CD4-positive, alpha-beta T cell treated with Interleukin-12 subunit alpha and Interleukin-12 subunit beta, for 1 hour (primary cell): ENCODE results near the gene ZSCAN12.
"Not testable (repeated sequence)": the region's sequence is repeated elsewhere in the genome, so short reads cannot be mapped to it uniquely, and the experiment has no call there.

Experiments
- DNase-seq: peaks from one replicate; pipeline ENCODE4 v3.0.0-alpha.2; 2020

The ZSCAN12 gene

DNA sequence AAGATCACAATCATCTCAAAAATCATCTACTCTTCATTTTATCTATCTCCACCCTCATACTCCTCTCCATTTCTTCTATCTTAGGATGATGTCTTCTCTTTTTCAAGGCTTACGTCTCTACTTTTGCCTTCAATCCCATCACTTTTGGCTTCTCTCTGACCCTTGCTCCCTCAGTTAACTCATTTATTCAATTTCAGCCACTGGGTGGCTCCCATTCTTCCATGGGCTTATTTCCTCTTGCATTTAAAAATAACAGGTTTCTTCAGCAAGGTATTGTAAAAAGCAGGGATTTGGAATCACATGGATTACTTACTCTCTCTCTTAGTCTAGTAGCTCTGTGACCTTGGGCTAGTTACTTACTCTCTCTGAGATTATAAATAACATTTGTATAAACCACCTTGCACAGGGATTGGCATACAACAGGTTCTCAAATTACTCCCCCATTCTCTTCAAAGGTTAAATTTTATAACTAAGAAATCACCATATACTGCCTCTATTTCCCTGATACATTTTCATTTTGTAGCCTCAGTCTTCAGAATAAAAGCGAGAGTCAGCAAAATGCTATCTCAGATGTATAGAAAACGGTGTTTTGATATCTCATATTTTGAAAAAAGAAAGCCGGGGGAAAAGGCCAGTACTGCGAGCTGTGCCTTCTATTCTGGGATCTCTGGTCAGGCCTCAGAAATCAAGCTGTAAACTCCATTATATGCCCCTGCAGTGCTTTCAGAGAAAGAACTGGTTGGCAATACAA lies 5.5 kb downstream of the ZSCAN12 start:
- no peak for DNase-seq

DNA sequence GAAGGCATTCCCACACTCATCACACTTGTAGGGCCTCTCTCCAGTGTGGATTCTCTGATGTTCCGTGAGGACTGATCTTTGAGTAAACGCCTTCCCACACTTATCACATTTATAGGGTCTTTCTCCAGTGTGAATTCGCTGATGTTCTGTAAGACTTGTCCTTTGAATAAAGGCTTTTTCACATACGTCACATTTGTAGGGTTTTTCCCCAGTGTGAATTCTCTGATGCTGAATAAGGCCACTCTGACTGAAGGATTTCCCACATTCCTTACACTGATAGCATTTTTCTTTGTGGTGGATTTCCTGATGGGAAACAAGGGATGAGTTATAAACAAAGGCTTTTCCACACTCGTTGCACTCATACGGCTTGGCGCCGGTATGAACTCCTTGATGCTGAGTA lies 8.9 kb downstream of the ZSCAN12 start:
- DNase-seq, result no peak

- DNase-seq, result no peak
Measured at GRCh38 chr6:28384143-28384533, 15.4 kb downstream of the ZSCAN12 start.

- peak; percentile 36 for DNase-seq
Measured at GRCh38 chr6:28383235-28384142, 16.1 kb downstream of the ZSCAN12 start.

DNA sequence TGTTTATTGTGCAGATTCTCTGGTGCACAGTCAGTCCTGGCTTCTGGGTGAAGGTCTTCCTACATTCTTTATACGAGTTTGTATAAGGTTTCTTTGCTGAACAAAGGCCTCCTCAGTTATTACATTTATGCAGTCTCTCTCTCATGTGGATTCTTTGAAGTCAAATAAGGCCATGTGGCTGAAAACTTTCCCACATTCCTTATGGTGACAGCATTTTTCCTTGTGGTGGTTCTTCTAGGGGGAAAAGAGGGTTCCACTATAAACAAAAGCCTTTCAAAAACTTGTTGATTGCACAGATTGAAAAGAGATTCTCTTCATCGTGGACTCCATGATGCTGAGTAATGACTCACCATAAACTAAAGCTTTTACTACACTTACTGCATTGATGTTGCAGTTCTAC lies 19.2 kb downstream of the ZSCAN12 start:
- DNase-seq, result no peak

- no peak for DNase-seq
Measured at GRCh38 chr6:28378644-28379043, 20.9 kb downstream of the ZSCAN12 start.

DNA sequence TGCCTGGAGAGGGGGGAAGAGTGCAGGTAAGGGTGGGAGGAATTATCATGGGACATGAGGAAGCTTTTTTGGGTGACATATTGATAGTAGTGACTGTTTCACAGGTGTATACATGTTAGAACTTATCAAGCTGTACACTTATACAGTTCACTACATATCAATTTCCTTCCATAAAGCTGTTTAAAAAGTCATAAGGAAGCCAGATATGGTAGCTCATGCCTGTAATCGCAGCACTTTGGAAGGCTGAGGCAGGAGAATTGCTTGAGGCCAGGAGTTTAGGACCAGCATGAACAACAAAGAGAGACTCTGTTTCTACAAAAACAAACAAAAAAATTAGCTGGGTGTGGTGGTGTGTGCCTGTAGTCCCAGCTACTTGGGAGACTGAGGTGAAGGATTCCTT lies 21.7 kb downstream of the ZSCAN12 start:
- DNase-seq, result no peak

DNA sequence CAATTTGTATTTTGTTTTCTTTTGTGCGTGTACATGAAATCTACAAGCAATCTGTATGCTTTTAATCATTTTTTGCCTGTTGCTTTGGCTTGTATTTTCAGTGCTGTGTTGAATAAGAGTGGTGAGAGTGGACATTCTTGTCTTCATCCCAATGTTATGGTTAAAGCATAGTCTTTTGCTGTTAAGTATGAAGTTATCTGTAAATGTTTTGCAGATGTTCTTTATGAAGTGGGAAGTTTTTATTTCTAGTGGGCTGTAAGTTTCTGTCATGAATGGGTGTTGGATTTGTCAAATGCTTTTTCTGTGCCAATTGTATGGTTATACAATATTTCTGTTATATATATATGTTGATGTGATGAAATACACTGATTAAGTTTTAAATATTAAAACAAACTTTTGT lies 25.6 kb downstream of the ZSCAN12 start:
- no peak for DNase-seq

GRCh38 chr6:28371706-28372451 lies 27.7 kb downstream of the ZSCAN12 start:
- DNase-seq, result no peak

- no peak for DNase-seq
Measured at GRCh38 chr6:28371280-28371679, 28.3 kb downstream of the ZSCAN12 start.

- no peak for DNase-seq
Measured at GRCh38 chr6:28370440-28370839, 29.1 kb downstream of the ZSCAN12 start.

- DNase-seq, result no peak
Measured at GRCh38 chr6:28369463-28369862, 30.1 kb downstream of the ZSCAN12 start.

GRCh38 chr6:28368522-28368921 lies 31.0 kb downstream of the ZSCAN12 start:
- no peak for DNase-seq

- DNase-seq, result not testable (repeated sequence)
Measured at GRCh38 chr6:28365590-28365989, 34.0 kb downstream of the ZSCAN12 start.

GRCh38 chr6:28360961-28361360 lies 38.6 kb downstream of the ZSCAN12 start:
- no peak for DNase-seq

GRCh38 chr6:28359562-28359961 lies 40.0 kb downstream of the ZSCAN12 start:
- DNase-seq, result not testable (repeated sequence)

- no peak for DNase-seq
Measured at GRCh38 chr6:28357036-28357435, 42.5 kb downstream of the ZSCAN12 start.

DNA sequence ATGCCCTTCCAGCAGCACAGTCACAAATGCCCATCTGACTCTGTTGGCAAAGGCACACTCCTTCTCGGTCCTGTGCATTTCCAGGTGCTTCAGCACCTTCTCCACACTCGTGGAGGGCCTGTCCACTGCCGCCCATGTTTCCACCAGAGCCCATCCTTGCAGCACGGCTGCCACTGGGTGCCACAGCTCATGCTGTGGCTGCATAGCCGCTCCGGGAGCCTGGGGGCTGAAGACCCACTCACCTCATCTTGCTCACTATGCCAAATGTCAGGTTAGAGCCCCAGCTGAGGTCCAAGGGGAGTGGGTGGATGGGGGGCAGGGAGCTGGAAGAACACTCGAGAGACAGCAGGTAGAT lies 42.9 kb downstream of the ZSCAN12 start:
- no peak for DNase-seq

- peak; percentile 77 for DNase-seq
Measured at GRCh38 chr6:28355743-28356665, 43.5 kb downstream of the ZSCAN12 start.

GRCh38 chr6:28354688-28355554 lies 44.6 kb downstream of the ZSCAN12 start:
- DNase-seq, result no peak

DNA sequence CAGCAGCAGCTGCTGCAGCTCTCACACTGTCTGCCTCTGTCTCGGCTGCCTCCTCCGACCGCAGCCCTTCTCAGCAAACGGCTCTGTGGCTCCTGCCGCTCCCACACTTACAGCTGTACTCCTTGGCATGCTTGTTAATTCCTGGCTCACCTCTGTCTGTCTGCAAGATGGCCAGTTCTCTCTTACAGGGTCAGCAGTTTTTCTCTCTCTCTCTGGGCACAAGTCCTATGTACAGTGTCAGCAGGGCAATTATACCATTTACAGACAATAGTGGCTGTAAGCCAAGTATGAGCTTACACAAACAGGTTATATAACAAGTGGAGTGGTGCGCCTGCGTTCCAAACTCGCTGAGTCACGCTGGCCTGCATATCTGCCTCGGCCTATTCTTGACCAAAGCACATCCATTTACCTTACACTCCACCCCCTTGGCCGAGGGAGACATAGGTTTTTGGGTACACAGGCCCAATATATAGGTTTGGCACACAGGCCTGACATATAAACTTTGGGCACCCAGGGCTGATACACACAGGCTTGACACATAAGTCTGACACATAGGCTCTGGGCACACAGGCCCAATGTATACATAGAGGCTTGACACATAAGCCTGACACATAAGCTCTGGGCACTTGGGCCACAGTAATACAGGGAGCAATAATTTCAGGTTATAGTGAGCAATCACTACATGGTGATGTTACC lies 45.4 kb downstream of the ZSCAN12 start:
- DNase-seq, result no peak
